Left hindlimb (tissue), 1 donor: ENCODE results near the gene ELP4.
"Not testable (repeated sequence)": the region's sequence is repeated elsewhere in the genome, so short reads cannot be mapped to it uniquely, and the experiment has no call there.

Source experiments
- DNase-seq: peaks from one replicate; pipeline ENCODE4 v3.0.0-alpha.2; 2018

Gene ELP4

DNA sequence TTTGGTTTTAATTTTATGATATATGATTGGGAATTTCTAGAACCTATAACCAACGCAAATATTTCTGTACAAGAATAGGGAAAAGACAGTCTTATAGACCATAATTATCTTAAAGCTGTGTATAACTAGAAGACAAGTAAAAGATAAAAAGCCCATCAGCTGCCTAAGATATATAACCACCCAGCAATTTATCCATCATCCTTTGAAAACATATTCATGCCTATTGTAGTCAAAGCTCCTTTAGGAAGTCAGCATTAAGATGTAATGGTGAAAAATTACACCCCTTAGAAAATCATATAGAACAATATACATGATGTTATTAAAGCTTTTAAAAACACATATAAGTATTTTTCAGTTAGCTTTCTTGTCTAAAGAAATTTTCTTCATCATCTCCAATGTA lies 46.4 kb downstream of the ELP4 start:
- no peak for DNase-seq

DNA sequence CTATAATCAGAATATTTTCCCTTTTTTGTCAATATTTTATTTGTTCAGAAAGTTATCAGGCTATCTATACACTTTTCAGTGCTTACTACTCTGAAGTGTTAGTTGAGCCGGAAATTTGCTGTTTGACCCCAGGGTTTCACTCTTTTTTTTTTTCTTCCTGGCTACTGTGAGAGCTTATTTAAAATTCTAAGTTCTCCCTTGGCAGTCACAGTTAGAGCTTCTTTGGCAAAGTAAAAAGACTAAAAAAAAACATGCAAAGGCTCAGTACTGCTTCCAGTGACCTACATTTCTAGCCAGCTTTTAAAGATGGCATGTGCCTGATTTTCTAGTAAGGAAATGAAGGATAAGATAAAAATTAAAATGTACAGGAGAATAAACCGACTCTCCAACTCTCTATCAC lies 48.4 kb downstream of the ELP4 start:
- no peak for DNase-seq

DNA sequence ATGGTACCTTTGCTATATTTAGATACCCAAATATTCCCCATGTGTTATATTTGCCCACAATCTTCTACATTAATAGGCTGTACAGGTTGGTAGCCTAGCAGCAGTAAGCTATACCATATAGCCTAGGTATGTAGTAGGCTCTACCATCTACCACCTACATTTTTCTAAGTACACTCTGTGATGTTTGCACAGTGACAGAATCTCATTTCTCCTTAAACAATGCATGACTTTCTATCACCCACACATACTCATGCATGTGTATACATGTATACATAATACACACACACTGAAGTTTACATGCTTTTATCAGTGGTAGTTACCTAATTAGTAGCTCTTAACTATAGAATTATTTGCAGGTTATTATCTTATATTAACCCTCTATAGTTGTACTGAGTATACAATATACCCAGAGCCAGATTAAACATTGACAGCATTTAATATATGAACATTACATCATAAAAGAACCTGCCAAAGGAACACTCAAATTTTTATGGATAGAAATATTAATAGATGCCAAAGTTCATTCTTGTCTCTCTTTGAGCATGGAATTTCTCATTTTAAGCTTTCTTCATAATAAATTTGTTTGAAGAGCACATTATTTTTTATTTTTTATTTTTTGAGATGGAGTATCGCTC lies 51.4 kb downstream of the ELP4 start:
- no peak for DNase-seq

DNA sequence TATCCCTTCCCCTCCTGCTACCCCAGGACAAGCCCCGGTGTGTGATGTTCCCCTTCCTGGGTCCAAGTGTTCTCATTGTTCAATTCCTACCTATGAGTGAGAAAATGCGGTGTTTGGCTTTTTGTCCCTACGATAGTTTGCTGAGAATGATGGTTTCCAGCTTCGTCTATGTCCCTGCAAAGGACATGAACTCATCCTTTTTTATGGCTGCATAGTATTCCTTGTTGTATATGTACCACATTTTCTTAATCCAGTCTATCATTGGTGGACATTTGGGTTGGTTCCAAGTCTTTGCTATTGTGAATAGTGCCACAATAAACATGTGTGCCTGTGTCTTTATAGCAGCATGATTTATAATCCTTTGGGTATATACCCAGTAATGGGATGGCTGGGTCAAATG lies 55.0 kb downstream of the ELP4 start:
- DNase-seq, result not testable (repeated sequence)

DNA sequence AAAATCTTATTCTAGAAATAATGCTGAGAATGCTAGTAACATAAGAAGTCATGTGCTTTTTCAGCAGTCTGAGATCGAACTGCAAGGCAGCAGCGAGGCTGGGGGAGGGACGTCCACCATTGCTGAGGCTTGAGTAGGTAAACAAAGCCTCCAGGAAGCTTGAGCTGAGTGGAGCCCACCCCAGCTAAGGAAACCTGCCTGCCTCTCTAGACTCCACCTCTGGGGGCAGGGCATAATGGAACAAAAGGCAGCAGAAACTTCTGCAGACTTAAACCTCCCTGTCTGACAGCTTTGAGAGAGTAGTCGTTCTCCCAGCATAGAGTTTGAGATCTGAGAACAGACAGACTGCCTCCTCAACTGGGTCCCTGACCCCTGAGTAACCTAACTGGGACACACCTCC lies 64.6 kb downstream of the ELP4 start:
- DNase-seq, result not testable (repeated sequence)

DNA sequence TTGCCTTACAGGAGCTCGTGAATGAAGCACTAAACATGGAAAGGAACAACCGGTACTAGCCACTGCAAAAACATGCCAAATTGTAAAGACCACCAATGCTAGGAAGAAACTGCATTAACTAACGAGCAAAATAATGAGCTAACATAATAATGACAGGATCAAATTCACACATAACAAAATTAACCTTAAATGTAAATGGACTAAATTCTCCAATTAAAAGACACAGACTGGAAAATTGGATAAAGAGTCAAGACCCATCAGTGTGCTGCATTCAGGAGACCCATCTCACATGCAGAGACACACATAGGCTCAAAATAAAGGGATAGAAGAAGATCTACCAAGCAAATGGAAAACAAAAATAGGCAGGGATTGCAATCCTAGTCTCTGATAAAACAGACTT lies 66.2 kb downstream of the ELP4 start:
- not testable (repeated sequence) for DNase-seq

DNA sequence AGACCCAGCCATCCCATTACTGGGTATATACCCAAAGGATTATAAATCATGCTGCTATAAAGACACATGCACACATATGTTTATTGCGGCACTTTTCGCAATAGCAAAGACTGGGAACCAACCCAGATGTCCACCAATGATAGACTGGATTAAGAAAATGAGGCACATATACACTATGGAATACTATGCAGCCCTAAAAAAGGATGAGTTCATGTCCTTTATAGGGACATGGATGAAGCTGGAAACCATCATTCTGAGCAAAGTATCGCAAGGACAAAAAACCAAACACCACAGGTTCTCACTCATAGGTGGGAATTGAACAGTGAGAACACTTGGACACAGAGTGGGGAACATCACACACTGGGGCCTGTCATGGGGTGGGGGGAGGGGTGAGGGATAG lies 69.8 kb downstream of the ELP4 start:
- DNase-seq, result not testable (repeated sequence)

DNA sequence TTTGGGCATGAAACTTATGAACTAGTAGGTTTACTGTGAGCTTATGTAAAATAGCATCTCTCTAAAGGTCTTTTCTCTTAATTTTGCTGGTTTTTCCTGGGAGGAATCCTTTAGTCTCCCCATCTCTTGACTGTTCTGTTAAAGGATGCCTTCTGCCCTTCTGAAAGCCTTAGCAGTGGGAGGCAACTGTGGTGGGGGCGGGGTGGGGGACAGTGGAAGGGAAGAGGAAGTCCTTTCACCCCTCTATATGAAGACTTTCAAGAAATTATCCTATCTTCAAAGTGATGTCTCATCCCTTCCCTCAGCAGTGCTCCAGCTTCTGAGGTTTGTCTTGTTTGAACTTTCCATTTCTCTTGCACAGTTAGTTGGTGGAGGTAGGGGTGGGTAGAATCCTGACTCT lies 73.1 kb downstream of the ELP4 start:
- no peak for DNase-seq

DNA sequence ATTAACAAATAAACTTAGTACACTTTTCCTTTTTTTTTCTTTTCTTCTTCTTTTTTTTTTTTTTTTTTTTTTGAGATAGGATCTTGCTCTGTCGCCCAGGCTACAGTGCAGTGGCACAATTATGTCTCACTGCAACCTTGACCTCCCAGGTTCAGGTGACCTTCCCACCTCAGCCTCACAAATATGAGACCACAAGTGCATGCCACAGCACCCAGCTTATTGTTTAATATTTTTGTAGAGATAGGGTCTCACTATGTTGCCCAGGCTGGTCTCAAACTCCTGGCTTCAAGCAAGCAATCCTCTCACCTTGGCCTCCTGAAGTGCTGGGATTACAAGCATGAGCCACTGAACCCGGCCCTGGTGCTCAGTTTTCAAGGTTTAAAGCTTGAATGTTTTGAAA lies 88.9 kb downstream of the ELP4 start:
- no peak for DNase-seq

DNA sequence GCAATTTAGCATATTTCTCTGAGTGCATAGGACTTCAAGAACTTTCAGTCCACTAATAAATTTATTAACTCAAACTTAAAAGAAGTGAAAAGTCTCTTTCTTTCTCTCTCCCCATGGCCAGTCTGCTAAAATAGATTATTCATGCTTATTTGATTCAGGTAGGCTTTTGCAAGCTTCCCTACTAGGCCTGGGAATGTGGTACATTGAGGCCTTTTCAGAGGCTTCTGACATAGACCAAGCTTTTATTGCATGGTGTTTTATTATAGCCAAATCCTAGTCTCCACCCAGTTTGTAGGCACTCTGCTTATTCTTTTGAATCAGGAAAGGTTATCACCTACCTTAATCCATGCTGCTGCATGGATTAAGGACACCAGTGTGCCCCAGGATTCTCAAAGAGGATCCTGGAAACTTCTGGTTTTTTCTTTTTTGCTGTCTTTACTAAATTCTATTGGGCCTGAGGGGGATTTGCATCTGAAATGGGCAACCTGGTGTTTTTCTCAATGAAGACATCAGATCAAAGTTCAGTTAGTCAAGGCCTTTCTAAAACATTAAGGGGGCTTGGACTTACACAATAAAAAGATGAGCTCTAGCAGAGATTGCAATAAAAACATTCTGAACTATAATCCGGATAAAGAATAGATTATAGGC lies 92.2 kb downstream of the ELP4 start:
- DNase-seq, result no peak

DNA sequence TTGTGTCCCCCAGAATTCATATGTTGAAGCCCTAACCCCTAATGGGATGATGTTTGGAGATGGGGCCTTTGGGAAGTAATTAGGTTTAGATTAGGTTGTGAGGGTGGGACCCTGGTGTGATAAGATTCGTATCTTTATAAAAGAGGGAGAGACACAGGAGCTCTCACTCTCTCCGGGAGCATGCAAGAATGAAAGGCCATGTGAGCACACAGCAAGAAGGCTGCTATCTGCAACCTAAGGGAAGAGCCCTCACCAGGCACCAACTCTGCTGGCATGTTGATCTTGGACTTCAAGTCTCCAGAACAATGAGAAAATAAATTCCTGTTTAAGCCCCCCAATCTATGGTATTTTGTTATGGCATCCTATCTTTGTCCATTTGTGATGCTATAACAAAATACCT lies 97.3 kb downstream of the ELP4 start:
- DNase-seq, result no peak

DNA sequence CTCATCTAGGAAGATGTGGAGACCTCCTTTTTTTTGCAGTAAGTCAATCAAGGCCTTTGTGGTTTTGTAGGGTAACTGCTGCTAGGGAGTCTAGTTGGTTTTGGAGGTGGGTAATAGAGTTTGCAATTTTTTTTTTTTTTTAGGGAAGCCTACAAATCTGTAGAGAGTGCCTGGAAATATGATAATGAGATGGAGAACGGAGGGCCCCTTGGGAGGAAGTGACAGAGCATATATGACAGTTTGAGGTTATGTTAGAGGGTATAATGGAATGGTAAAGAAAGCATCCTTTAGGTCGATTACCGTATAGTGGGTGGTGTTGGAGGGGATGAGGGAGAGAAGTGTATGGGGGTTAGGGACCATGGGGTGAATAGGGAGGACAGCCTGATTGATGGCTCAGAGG lies 98.3 kb downstream of the ELP4 start:
- DNase-seq, result no peak

DNA sequence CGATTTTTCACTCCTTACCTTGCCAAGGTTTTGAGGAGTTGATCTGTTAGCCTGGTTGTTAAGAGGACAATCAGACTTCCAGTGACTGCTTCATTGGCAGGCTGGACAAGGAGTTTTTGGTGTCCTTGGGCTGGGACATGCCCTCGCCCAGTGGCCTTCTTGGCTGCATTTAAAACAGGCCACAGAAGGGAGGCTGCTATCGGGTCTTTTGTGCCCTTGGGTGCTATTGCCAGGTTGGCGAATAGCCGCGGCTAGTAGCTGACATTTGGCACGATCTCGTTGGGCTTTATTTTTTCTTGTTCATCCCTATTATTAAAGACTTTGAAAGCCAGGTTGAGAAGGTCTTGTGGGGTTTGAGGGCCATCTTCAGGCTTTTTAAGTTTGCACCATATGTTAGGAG lies 99.4 kb downstream of the ELP4 start:
- no peak for DNase-seq

DNA sequence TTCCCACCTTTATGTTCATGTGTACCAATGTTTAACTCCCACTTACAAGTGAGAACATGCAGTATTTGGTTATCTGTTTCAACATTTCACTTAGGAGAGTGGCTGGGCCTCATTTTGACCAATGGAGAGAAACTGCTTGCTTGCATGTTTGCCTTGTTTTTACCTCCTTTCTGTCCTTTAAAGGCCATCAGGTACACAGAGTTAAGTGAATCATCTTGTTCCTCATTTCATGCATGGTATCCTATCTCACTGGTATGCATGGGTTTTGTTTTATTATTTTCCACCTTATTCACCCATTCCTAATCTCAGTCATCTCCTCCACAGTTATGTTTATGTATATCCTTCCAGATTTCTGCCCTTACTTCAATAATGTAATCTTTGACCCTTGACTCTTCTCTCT lies 101.0 kb downstream of the ELP4 start:
- no peak for DNase-seq

DNA sequence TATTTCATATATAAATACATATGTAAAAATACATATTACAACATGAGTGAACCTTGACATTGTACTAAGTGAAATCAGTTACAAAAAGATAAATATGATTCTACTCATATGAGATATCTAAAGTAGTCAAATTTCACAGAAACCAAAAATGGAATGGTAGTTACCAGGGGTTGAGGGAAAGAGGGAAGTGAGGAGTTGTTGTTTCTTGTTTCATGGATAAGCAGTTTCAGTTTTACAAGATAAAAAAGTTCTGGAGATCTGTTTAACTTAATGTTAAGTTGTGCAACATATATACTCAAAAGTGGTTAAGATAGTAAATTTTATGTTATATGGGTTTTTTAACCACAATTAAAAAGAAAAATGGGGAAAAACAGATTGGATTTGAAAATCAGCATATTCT lies 107.7 kb downstream of the ELP4 start:
- DNase-seq, result no peak

DNA sequence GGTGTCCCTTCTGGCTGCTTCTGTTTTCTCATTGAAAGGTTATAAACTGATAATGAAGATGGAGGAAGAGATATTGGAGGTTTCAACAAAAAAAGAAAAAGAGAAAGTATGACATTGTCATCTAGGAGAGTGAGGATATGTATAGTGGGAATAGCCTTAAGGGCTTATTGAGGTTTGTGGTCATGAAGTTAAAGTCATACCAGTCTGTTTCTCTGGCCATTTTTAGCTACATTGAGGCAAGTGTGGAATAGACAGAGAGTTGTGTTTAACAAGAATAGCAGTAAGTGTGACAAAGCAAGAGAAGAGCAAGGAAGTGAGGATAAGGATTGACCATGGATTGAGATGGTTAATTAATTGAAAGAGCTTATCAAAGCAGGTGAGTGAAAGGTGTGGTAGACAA lies 110.4 kb downstream of the ELP4 start:
- DNase-seq, result no peak

DNA sequence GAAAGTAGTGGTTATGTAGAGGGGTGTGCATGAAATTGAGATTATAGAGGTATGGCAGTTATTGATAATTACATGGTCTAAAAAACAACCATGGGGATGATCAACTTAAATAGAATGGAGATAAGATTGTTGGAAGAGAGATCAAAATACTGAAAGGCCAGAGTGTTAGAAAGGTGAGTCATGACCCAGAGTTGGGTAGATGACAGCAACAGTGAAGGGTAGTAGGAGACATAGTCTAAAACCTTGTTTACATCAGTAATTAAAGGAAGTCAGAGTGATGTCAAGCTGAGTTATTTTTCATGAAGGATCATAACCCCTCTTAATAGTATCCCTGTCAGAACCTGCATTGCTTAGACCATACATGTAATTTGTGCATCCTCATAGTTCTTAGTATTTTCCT lies 110.9 kb downstream of the ELP4 start:
- DNase-seq, result no peak

DNA sequence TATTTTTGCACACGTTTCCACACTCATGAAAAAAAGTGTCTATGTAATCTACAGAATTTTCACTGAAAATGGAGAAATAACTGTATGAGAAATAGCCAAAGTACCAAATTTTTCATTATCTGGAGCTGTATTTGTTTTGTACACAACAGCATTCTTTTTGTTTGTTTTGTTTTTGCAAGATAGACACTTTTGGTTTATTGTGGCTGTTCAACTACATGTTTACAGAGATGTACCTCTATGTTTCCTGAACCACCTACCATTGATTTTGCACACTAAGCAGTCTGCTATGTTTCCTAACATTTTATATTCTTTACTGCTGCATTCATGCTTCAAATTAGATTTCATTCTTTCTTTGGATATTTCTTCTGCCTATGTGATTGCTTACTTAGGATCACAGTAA lies 116.3 kb downstream of the ELP4 start:
- no peak for DNase-seq

DNA sequence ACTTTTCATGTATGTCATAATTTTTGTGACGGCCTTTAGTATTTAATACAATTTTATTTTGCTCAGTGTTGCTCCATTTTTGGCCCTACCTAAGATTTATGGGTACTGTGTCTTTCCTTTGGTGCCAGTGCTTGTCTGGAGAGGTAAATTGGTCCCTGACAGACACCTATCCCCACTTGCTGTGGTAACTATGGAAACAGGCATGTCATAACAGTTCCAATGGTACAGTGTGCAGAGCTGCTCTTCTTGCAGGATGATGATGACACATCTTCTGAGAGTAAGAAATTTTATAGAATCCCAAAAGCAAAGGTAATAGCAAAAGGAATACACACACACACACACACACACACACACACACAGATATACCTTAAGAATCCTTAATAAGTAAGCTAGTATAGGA lies 118.5 kb downstream of the ELP4 start:
- DNase-seq, result no peak

DNA sequence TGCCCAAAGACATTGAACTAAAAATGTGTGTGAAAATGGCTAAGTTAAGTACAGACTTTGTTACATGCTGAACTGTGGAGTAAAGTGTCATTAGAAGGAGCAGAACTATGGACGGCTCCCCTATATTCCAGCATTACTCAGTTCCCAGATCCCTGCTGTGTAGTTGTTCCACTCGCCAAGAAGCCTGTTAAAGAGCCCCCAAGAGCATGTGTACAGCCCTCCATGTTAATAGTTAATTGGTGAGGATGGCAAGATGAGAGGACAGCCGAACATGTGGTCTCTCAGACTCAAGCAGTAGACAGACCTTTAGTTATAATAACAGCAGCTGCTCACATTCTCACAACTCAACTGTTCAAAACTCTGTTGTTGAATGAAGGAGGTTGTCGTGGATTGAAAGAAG lies 127.4 kb downstream of the ELP4 start:
- no peak for DNase-seq

DNA sequence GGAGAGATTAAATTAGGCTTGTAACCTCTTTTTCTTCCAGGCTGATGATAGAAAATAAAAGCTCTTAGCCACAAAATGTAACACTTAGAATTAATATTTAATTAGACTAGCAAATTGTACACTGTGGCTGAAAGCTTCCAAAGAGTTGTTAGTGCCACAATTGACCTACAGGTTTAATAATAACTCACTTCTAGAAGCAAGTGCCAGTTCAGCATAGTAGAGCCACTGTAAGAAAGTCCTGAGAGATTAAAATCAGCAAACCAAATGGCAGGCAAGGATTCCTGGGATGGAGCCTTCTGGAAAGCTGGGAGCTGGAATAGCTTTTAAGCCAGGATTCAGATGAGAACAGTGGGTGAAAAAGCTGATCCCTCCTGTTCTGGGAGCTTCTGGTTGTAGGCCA lies 131.0 kb downstream of the ELP4 start:
- DNase-seq, result no peak

DNA sequence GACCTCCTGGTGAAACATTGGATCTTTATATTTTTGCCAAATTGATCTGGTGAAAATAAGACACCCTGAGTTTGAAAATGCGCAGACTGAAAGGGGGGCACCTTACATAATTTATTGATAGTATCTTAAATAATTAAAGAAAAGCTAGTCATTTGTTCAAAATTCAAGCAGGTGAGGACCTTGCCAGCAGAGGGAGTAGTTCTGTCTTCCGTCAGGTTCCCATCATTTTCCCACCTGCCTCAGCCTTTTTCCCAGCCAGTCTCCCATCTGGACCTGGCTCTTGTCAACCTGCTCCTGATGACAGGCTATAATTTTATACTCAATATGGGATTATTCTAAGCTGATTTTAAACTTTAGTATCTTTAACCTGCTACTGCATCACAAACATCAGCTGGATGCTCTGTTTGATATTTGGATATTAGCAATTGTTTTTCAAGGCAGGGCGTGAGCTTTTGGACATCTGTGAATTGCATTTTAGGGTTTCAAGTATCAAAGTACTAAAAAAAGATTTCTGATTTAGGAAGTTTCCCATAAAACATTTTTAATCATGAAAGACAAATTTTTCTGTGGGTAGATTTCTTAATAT lies 132.0 kb downstream of the ELP4 start:
- no peak for DNase-seq

DNA sequence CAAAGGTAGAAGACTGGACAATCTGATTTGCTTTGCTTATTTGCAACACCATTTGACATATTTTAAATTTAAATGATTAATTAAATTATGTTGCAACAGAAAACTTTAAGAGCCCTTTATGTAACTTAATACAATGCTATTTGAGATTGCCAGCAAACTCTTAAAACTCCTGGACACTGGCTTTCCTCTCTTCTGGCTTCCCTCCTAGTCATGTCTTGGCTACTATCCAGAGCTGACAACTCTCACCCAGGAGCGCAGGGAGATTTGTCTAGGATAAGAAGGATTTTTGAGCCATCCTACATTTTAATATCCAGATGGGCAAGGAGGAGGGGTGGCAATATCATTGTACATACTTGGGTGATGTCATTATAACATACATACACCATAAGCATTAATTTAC lies 134.3 kb downstream of the ELP4 start:
- no peak for DNase-seq

DNA sequence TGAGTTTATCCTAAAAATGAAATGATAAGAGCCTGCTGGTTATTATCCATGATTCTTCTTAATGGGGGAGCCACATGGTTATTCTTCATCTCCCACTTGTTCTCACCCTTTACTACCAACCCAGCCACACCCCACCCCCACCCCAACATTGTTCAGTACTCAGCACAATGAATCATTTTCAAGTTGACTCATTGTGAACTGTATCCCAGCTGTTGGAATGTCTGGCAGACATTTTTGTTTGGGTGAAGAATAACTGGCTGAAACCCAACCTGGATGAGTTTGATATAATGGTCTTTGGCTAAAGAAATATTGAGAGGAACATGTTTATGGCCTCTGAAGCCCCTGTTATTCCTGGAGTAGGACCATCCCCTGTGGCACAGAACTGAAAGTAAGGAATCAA lies 136.2 kb downstream of the ELP4 start:
- DNase-seq, result no peak

DNA sequence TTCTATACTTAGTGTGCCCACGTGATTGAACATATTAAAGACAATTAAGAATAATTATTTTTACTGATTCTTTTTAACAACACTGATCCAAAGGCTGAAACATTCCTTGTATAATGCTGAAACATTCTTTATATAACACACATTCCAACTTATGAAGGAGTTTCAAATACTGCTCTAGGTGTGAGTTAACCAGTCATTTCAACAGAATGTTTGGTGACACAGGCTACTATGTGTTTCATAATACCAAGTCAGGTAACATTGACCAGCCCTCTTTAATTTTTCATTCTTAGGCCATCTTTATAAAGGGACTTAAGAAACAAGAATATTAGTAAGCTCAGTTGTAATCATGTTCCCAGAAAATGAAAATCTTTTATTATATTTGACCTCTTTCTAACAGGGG lies 136.6 kb downstream of the ELP4 start:
- DNase-seq, result no peak
